Hematopoietic multipotent progenitor cell treated with erythropoietin and hydrocortisone succinate and interleukin-3 and kit ligand, for 15 days (in vitro differentiated cells): ENCODE data around the gene DDX54.

Source experiments
- DNase-seq: peaks from one replicate; pipeline ENCODE4 v3.0.0-alpha.2; 2015; ENCODE audit warnings: low spot score

DDX54 gene

GRCh38 chr12:113162102-113163029 is 22.9 kb downstream of the DDX54 start:
- no peak for DNase-seq

GRCh38 chr12:113161415-113162016 is 23.8 kb downstream of the DDX54 start:
- DNase-seq, result no peak

GRCh38 chr12:113159937-113160336 is 25.3 kb downstream of the DDX54 start:
- no peak for DNase-seq

- no peak for DNase-seq
Observed at GRCh38 chr12:113158439-113159203, 26.7 kb downstream of the DDX54 start.

GRCh38 chr12:113157218-113157859 is 27.9 kb downstream of the DDX54 start:
- DNase-seq, result no peak

- DNase-seq, result no peak
Observed at GRCh38 chr12:113155646-113156045, 29.6 kb downstream of the DDX54 start.

- DNase-seq, result no peak
Observed at GRCh38 chr12:113155060-113155459, 30.2 kb downstream of the DDX54 start.

GRCh38 chr12:113154351-113154973 is 30.8 kb downstream of the DDX54 start:
- DNase-seq, result no peak

GRCh38 chr12:113152835-113153814 is 32.2 kb downstream of the DDX54 start:
- DNase-seq, result no peak

- no peak for DNase-seq
Observed at GRCh38 chr12:113152196-113152834, 33.0 kb downstream of the DDX54 start.

GRCh38 chr12:113151655-113152054 is 33.6 kb downstream of the DDX54 start:
- DNase-seq, result no peak

GRCh38 chr12:113149361-113150150 is 35.7 kb downstream of the DDX54 start, which contains the start of gene CFAP73:
Gene CFAP73 (plus strand): TSS chr12:113149724. CDS start chr12:113149858, 134 bp downstream.
- DNase-seq, result no peak

GRCh38 chr12:113146999-113147398 is 38.3 kb downstream of the DDX54 start:
- DNase-seq, result no peak

GRCh38 chr12:113145720-113146551 is 39.3 kb downstream of the DDX54 start:
- no peak for DNase-seq

- no peak for DNase-seq
Observed at GRCh38 chr12:113144806-113145205, 40.5 kb downstream of the DDX54 start.

- DNase-seq, result no peak
Observed at GRCh38 chr12:113143959-113144358, 41.3 kb downstream of the DDX54 start.

GRCh38 chr12:113142886-113143332 is 42.4 kb downstream of the DDX54 start:
- no peak for DNase-seq
